Activated naive CD4-positive, alpha-beta T cell treated with anti-CD3 and anti-CD28 coated beads, Interleukin-2, amount 50 U/mL, for 24 hours (primary cell): ENCODE measurements around the gene ROBO2.

Experiments used
- H3K27ac Mint-ChIP-seq: one replicate; pipeline ENCODE4 v1.8.0; 2021; ENCODE audit warnings: mild to moderate bottlenecking, mixed read lengths
- H3K27me3 Mint-ChIP-seq: one replicate; pipeline ENCODE4 v1.8.0; 2021; ENCODE audit warnings: mixed read lengths
- H3K36me3 Mint-ChIP-seq: one replicate; pipeline ENCODE4 v1.8.0; 2021; ENCODE audit warnings: mixed read lengths
- H3K4me1 Mint-ChIP-seq: one replicate; pipeline ENCODE4 v1.8.0; 2021; ENCODE audit warnings: mixed read lengths
- H3K4me3 Mint-ChIP-seq: one replicate; pipeline ENCODE4 v1.8.0; 2021; ENCODE audit warnings: mild to moderate bottlenecking, mixed read lengths
- H3K9me3 Mint-ChIP-seq: one replicate; pipeline ENCODE4 v1.8.0; 2021; ENCODE audit warnings: mixed read lengths

ROBO2 gene

GRCh38 chr3:77553240-77553639 is 513.3 kb downstream of the ROBO2 start:
- no peak overlapping the region for H3K4me3 Mint-ChIP-seq
- peaks cover 5% of the 10 kb centered on the region for H3K9me3 Mint-ChIP-seq
- H3K27me3 Mint-ChIP-seq = no peaks in the 10 kb centered on the region
- no peaks in the 10 kb centered on the region for H3K4me1 Mint-ChIP-seq
- no peak overlapping the region for H3K27ac Mint-ChIP-seq
- H3K36me3 Mint-ChIP-seq = no peaks in the 10 kb centered on the region

- H3K9me3 Mint-ChIP-seq = peaks cover 3% of the 10 kb centered on the region
- no peak overlapping the region for H3K4me3 Mint-ChIP-seq
- H3K36me3 Mint-ChIP-seq = no peaks in the 10 kb centered on the region
- no peak overlapping the region for H3K27ac Mint-ChIP-seq
- H3K4me1 Mint-ChIP-seq = no peaks in the 10 kb centered on the region
- H3K27me3 Mint-ChIP-seq = no peaks in the 10 kb centered on the region
Observed at GRCh38 chr3:77562089-77562488, 522.2 kb downstream of the ROBO2 start.

- Mint-ChIP-seq H3K27ac (no peak overlapping the region), H3K4me1 (no peaks in the 10 kb centered on the region)
Observed at GRCh38 chr3:77563012-77563411, 523.1 kb downstream of the ROBO2 start.

DNA sequence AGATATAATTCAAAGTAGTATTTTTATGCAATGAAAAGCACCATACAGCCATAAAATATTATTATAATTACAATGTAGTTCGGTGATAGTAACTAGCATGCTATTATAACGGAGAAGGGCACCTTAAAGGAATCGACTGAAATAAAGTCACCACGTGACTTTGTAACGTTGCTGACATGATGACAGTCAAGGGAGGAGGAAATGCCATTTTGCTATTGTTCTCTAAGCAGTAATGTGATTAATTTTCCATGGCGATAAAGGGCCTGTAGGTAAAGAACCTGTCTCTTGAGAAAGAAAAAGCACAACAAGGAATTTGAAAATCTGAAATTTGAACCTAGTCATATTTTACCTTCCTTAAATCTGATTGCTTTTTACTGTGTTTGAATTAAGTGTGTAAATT is 526.2 kb downstream of the ROBO2 start:
- H3K9me3 Mint-ChIP-seq = peaks cover 3% of the 10 kb centered on the region
- H3K27me3 Mint-ChIP-seq = no peaks in the 10 kb centered on the region
- no peak overlapping the region for H3K27ac Mint-ChIP-seq

More at GRCh38 chr3:77563012-77563411, 523.1 kb downstream of the ROBO2 start:
- H3K9me3 Mint-ChIP-seq = peaks cover 3% of the 10 kb centered on the region
- H3K36me3 Mint-ChIP-seq = no peaks in the 10 kb centered on the region
- no peak overlapping the region for H3K4me3 Mint-ChIP-seq
- H3K27me3 Mint-ChIP-seq = no peaks in the 10 kb centered on the region

GRCh38 chr3:77571971-77572715 is 532.2 kb downstream of the ROBO2 start:
- H3K4me1 Mint-ChIP-seq = no peaks in the 10 kb centered on the region
- no peaks in the 10 kb centered on the region for H3K36me3 Mint-ChIP-seq
- no peak overlapping the region for H3K27ac Mint-ChIP-seq
- no peaks in the 10 kb centered on the region for H3K27me3 Mint-ChIP-seq
- H3K9me3 Mint-ChIP-seq = no peaks in the 10 kb centered on the region
- no peak overlapping the region for H3K4me3 Mint-ChIP-seq

More for the DNA sequence above, 526.2 kb downstream of the ROBO2 start:
- no peaks in the 10 kb centered on the region for H3K4me1 Mint-ChIP-seq
- H3K36me3 Mint-ChIP-seq = no peaks in the 10 kb centered on the region
- no peak overlapping the region for H3K4me3 Mint-ChIP-seq

GRCh38 chr3:77577264-77577663 is 537.4 kb downstream of the ROBO2 start:
- H3K4me3 Mint-ChIP-seq = no peak overlapping the region
- H3K36me3 Mint-ChIP-seq = no peaks in the 10 kb centered on the region
- H3K27ac Mint-ChIP-seq = no peak overlapping the region
- no peaks in the 10 kb centered on the region for H3K9me3 Mint-ChIP-seq
- no peaks in the 10 kb centered on the region for H3K27me3 Mint-ChIP-seq
- no peaks in the 10 kb centered on the region for H3K4me1 Mint-ChIP-seq

GRCh38 chr3:77586216-77586615 is 546.3 kb downstream of the ROBO2 start:
- Mint-ChIP-seq H3K27ac (no peak overlapping the region), H3K36me3 (no peaks in the 10 kb centered on the region)

DNA sequence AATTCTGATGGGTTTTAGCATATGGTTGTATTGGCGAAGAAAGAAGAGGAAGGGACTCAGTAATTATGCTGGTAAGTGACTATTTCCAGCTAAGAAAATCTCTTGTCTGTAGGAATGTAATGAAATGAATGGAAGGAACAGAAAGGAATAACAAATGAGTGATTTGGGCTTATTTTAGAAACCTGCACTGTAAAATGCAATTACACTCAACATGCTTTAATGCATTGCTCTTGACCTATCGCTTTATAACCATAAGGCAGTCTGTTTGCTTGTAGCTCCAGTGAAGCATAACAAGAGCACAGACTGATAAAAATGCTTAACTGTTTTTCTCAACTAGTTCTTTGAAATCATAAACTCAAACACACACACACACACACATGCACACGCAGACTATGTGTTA is 549.0 kb downstream of the ROBO2 start:
- Mint-ChIP-seq H3K9me3 (peaks cover 7% of the 10 kb centered on the region), H3K36me3 (no peaks in the 10 kb centered on the region), H3K4me3 (no peak overlapping the region), H3K27ac (no peak overlapping the region), H3K4me1 (no peaks in the 10 kb centered on the region), H3K27me3 (no peaks in the 10 kb centered on the region)

More at GRCh38 chr3:77586216-77586615, 546.3 kb downstream of the ROBO2 start:
- Mint-ChIP-seq H3K27me3 (no peaks in the 10 kb centered on the region), H3K9me3 (peaks cover 12% of the 10 kb centered on the region), H3K4me3 (no peak overlapping the region), H3K4me1 (no peaks in the 10 kb centered on the region)

DNA sequence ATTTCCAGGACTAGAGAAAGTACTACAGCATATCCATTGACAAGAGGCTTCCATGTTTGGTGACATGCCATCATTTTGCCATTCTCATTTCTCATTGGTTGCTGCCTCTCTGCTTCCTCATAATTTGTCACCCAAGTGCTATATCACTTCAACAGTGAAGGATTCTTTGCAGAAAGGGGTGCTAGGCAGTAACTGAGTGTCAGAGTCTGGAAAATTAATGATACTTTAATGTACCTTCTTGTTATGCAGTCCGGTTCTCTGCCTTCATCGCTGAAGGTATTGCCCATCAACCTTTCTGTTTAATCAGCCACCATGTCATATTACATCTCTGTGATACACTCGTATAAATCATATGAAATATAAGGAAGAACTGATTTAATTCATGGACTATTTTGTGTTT is 550.3 kb downstream of the ROBO2 start:
- H3K9me3 Mint-ChIP-seq = peaks cover 7% of the 10 kb centered on the region
- no peak overlapping the region for H3K4me3 Mint-ChIP-seq
- no peak overlapping the region for H3K27ac Mint-ChIP-seq
- H3K36me3 Mint-ChIP-seq = no peaks in the 10 kb centered on the region
- no peaks in the 10 kb centered on the region for H3K27me3 Mint-ChIP-seq
- no peaks in the 10 kb centered on the region for H3K4me1 Mint-ChIP-seq

- H3K4me3 Mint-ChIP-seq = no peak overlapping the region
- no peaks in the 10 kb centered on the region for H3K4me1 Mint-ChIP-seq
- no peaks in the 10 kb centered on the region for H3K27me3 Mint-ChIP-seq
- peaks cover 4% of the 10 kb centered on the region for H3K9me3 Mint-ChIP-seq
- H3K36me3 Mint-ChIP-seq = no peaks in the 10 kb centered on the region
- no peak overlapping the region for H3K27ac Mint-ChIP-seq
Observed at GRCh38 chr3:77595371-77595870, 555.5 kb downstream of the ROBO2 start.

DNA sequence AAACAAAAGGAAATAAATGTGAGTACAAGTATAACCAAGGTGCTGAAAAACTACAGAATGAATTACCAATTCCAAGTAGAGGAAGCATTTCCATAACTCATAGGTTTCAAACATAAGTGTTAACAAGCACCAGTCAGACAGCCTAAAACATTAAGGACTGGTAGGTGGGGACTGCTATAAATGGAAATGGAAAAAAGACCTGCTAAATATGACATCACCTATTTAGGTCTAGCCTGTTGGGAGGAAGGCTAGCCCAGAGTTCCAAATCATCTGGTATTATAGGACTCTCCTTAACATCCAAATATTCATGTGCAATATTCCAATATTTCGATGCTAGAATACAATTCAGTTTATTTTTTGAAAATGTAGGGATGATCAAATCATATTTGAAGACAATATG is 560.0 kb downstream of the ROBO2 start:
- Mint-ChIP-seq H3K9me3 (peaks cover 4% of the 10 kb centered on the region), H3K27me3 (no peaks in the 10 kb centered on the region), H3K36me3 (no peaks in the 10 kb centered on the region), H3K27ac (no peak overlapping the region), H3K4me1 (no peaks in the 10 kb centered on the region), H3K4me3 (no peak overlapping the region)

- Mint-ChIP-seq H3K36me3 (no peaks in the 10 kb centered on the region), H3K4me3 (no peak overlapping the region), H3K27me3 (no peaks in the 10 kb centered on the region), H3K27ac (no peak overlapping the region), H3K9me3 (peaks cover 4% of the 10 kb centered on the region), H3K4me1 (no peaks in the 10 kb centered on the region)
Observed at GRCh38 chr3:77601823-77602415, 562.0 kb downstream of the ROBO2 start.

- Mint-ChIP-seq H3K4me1 (no peaks in the 10 kb centered on the region), H3K36me3 (no peaks in the 10 kb centered on the region), H3K27me3 (no peaks in the 10 kb centered on the region), H3K9me3 (peaks cover 4% of the 10 kb centered on the region), H3K27ac (no peak overlapping the region), H3K4me3 (no peak overlapping the region)
Observed at GRCh38 chr3:77602722-77603121, 562.8 kb downstream of the ROBO2 start.

DNA sequence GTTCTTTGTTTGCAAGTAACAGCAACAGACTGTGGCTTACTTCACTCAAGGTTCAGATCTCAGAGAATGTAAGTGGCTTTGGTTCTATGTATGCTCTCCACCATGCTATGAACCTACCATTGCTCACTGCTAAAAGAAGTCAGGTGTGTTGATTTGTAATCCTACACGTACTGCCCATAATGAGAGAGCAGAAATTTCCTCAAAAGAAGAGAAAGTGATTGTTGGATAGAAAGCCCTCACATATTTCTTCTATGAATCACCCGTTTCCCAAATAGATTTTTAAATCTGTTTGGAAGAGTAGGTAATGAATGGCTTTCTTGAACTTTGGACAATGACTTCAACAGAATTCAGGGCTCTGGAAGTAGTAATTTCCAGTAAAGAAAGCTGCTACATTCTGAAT is 565.4 kb downstream of the ROBO2 start:
- H3K27ac Mint-ChIP-seq = no peak overlapping the region
- H3K4me3 Mint-ChIP-seq = no peak overlapping the region
- no peaks in the 10 kb centered on the region for H3K9me3 Mint-ChIP-seq
- no peaks in the 10 kb centered on the region for H3K36me3 Mint-ChIP-seq
- no peaks in the 10 kb centered on the region for H3K4me1 Mint-ChIP-seq
- no peaks in the 10 kb centered on the region for H3K27me3 Mint-ChIP-seq

DNA sequence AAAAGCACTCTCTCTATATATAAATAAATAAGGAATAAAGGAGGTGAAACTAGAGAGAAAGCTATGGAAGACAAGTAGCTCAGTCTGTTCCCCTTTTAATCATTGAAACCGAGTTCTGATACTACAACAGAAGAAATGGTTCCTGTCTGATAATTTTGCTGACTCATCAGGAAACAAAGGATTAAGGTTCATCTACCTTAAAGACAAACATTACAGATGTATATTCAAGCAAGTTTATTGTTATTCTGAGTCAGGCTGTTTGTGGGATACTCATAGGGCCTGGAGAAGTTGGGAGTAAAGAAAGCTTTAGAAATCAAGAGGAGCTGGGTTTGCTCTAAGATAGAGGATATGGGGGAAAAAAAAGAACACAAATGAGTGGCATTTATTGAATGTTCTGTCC is 566.0 kb downstream of the ROBO2 start:
- Mint-ChIP-seq H3K9me3 (no peaks in the 10 kb centered on the region), H3K27ac (no peak overlapping the region), H3K27me3 (no peaks in the 10 kb centered on the region), H3K4me1 (no peaks in the 10 kb centered on the region), H3K4me3 (no peak overlapping the region), H3K36me3 (no peaks in the 10 kb centered on the region)

DNA sequence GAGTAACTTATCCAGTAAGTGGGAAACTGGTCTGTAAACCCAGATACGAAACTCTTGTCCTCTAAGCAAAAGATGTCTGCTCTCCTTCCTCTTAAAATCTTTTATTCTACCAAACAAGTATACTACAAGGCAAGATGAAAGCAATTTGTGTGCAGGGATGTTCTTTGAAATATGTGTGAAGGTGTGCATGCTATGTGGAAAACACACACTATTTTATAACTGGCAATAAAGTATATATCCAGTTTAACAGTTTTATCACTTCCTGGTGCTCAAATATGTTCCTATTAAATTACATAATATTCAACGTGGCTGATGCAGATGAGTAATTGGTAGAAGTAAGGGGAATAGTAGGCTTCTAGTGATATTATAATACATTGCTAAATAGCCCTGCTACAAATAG is 566.5 kb downstream of the ROBO2 start:
- Mint-ChIP-seq H3K36me3 (no peaks in the 10 kb centered on the region), H3K27ac (no peak overlapping the region), H3K27me3 (no peaks in the 10 kb centered on the region), H3K4me1 (no peaks in the 10 kb centered on the region), H3K9me3 (no peaks in the 10 kb centered on the region), H3K4me3 (no peak overlapping the region)
